GM18951 (cell line): Measurements from ENCODE around the gene MED10.
"Not testable (repeated sequence)": the region's sequence is repeated elsewhere in the genome, so short reads cannot be mapped to it uniquely, and the experiment has no call there.

Experiments
- POLR2A ChIP-seq: IDR thresholded peaks from 4 replicates; pipeline ENCODE4 v1.6.1; 2011; ENCODE audit warnings: mild to moderate bottlenecking; ENCODE audit not compliant: insufficient read length, insufficient read depth; ENCODE audit errors: extremely low read depth
- in situ Hi-C: fragments of 300-500 bp; cut with MboI; formaldehyde crosslinking; loops from one replicate; pipeline ENCODE4 v1.12.0; 2022; ENCODE audit warnings: low sequenced_read_pairs, mixed read lengths, inconsistent platforms; ENCODE audit not compliant: unreplicated experiment

Gene MED10

DNA sequence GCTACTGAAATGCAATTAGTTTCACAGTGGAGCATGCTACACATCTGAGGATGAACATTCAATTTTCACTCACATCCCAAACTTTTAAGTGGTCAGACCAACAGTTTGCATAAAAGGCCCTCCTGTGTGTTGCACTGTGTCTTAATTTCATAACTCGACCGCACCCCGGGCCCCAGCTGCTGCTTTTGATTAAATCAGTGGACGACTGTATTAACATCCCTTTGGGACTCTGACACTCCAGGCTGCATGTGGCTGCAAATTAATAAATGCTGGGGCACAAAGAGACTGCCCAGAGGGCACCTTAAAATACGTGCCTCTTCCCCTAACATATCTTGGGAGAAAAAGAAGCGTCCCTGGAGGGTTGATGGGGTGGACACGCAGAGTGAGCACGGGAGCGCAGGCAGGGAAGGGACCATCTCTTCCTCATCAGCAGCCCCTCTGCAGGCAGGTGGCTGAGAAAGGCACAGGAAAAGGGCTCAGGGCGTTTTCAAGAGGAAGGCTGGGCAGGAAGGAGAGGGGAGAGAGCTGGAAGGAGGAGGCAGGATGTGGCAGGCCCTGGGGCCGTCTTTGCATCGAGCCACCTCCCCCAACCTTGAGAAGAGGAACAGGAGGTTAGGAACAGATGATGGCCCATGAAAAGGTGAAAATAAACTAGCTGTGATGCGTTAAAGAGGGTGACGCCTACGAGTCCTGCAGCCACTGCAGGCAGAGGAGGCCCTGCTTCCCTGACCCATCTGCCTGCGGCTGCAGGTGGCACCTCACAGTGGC, 18.6 kb downstream of the MED10 start:
- TF ChIP-seq POLR2A: no peak
- in situ Hi-C loops: no loop called here

DNA sequence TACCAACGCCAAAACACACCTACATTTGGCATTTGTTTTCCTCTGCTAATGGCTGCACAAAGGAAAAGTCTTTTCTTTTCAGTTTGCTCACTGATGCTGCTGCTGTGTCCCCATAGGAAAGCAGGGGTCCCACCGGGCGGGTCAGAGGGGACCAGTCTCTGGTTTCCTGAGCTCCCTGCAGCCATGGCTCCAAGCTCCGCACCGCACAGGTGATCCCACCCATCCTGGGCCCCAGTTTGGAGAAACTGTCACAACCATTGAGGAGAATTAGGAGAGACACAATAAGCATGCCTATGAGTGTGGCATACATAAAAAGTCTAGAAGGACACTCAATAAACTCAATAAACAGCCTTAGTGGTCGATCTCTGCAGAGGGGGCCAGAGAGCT, 19.9 kb downstream of the MED10 start:
- in situ Hi-C loops: no loop called here
- TF ChIP-seq POLR2A: no peak

DNA sequence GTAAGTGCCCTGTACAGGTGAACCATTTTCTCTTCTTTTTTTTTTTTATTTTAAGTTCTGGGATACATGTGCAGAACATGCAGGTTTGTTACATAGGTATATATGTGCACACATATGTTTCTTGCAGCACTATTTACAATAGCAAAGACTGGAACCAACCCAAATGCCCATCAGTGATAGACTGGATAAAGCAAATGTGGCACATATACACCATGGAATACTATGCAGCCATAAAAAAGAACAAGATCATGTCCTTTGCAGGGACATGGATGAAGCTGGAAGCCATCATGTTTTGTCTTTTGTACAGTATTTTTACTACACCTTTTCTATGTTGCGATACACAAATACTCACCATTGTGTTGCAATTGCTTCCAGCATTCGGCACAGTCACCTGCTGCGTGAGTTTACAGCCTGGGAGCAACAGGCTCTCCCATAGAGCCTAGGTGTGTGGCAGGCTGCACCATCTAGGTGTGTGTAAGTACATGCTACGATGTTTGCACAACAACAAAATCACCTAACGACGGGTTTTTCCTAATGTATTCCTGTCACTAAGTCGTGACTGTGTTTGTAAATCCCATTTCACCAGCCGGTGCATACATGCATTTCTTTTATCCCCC, 20.4 kb downstream of the MED10 start:
- in situ Hi-C loops: not testable (repeated sequence)

DNA sequence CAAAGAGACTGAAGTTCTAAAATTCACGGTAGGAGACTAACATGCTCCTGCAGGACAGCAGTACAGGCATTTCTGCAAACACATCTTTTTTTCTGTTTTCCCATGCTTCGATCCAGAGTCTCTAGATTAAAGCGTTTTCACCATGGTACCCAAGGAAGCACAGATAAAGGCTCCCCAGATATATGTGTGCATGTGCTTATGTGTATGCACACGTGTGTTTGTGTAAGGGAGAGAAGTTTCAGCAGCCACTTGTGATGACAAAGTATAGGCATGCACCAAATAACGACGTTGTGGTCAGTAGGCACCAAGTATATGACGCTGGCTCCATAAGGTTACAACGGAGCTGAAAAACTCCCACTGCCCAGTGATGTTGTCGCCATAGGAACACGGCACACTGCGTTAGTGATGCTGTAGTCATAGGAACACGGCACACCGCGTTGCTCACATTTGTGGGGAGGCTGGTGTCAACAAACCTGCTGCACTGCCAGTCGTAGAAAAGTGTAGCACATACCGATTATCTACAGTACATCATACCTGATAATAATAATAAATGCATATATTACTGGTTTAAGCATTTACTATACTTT, 21.7 kb downstream of the MED10 start:
- no peak for TF ChIP-seq POLR2A
- in situ Hi-C loops: no loop called here

DNA sequence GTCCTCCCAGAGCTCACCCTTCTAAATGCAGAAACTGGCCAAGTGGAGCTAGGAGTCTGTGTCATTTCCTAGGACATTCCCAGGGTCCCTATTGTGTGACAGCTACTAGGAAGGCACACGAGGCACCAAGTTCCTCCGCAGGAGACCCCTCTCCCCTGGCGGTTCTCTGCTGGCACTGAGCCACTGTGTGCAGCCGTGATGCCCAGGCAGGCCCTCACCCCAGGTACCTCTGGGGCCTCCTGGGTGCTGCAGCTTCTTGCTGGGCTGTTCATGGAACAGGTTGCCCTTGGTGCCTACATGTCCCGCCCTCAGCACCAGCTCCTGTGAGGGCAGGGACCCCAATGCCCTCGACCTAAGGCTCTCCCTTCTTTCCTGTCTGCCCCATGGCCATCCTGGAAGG, 23.1 kb downstream of the MED10 start:
- TF ChIP-seq POLR2A: no peak
- in situ Hi-C loops: no loop called here

DNA sequence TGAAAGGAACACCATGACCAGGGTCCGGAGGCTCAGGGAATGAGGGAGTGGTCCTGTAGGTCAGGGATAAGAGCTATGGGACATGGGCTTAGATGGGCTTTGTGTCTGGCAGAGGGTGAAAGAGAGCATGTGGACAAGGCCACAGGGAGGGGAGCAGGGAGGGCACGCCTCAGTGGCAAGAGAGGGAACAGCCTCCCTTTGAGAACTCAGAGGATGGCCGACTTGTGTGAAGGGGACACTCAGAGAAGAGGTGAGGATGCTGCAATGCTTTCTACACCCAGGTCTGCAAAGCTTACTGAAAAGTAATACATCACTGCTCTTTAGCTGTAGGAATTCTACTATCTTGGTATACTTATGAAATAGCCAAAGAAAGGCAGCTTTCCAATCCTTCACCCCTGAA, 23.5 kb downstream of the MED10 start:
- in situ Hi-C loops: no loop called here
- TF ChIP-seq POLR2A: no peak

DNA sequence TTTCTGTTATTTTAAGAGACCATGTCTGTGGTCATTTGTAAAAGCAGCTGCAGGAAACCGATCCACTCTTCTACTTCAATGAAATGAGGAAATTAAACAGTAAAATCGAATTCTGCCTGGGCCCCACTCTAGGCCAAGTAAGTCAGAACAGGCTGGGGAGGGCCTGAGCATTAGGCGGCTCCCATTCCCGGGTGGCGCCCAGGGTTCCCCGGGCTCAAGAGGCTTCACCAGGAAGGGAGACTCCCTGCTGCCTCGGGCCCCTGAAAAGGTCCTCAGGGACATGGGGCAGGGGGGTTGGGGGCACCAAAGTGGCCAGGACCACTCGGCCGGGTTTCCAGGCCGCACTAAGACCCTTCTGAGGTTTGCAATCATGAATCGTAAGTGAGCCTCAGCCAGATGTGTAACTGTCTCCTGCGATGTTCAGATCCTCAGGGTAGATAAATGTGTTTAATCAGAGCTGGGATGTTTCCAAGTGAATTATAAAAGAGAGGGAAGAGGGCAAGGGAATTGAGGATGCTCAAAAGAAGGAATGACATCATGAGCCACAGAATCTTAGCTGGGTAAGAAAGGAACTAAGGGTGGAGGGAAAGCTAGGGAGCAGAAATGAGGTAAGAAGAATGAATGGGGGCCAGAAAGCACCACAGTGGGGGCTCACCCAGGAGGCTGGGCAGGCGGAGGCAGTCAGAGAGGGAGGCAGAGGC, 24.6 kb downstream of the MED10 start:
- in situ Hi-C loops: no loop called here

DNA sequence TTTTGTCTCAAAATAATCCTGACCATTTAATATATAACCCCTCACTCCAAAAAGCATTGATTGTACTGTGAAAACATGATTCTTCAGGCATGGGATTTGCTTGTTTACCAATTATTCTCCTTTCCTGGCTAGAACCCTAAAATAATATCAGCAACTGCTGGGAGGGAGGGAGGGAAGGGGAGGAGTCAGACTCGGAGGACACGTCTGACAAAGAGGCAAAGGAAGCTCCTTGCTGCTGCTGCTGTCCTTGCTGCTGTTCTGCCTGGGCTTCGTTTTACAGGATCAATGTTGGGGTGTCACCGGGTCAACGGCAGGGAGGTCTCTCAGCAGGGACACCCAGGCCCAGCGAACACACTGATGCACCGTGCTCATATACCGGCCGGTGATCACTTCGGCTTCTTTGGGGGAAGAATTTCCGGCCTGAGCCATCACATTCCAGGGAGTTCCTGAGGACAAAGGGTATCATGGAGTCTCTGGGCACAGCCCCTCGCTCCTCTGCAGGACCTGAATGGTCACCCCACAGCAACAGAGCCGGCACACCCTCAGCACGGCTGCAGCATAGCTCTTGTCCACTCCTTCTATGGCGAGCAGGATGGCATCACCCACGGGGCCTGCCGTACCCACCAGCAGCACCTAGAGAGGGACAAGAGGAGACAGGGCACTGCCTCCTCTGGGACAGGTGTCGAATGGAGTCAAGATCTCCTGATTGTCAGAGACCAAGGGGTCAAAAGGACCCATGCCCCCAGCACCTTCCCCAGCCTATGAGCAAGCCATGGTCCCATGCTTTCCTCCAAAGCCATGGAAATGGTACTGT, 27.9 kb downstream of the MED10 start:
- in situ Hi-C loops: no loop called here
- TF ChIP-seq POLR2A: no peak

More for the DNA sequence above, 24.6 kb downstream of the MED10 start:
- TF ChIP-seq POLR2A: no peak

DNA sequence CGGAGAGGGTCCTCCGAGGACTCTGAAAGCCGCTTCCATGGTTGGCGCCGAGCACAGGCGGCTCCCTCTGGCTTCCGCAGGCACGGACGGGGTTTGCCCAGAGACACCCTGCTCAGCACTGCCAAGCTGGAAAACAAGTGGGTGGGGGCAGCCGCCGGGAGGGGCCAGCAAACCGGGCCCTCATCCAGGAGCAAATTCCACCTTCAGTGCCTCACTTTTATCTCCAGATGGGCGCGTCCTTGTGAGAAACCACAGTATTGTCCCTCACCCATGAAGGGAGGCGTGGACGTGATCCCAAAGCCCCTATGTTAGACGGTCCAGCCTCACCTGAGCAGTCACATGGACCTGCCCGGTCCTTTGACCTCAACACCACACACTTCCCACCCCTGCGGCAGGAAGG, 29.0 kb downstream of the MED10 start:
- in situ Hi-C loops: no loop called here
- TF ChIP-seq POLR2A: no peak

DNA sequence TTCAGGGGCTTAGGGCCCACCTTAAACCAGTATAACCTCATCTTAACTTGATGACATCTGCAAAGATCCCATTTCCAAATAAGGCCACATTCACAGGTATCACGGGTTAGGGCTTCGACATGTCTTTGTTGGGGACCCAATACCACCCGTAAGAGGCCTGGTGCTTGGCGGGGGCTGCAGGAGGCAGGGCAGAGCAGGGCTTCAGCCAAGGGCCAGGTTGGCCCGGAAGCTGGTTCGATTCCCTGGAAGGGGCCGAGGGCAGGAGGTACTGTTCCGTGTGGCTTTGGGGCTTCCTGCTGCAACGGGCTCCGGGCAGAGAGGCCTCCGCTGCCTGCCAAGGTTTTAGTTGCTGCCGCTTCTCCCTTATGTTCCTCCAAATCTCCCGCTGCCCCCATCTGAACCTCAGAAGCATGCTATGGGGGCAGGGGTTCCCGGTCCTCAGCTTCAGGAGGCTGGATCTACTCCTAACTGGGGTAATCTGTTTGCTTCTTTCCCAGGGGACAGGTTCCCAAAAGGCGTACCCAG, 29.8 kb downstream of the MED10 start:
- TF ChIP-seq POLR2A: no peak
- in situ Hi-C loops: no loop called here

DNA sequence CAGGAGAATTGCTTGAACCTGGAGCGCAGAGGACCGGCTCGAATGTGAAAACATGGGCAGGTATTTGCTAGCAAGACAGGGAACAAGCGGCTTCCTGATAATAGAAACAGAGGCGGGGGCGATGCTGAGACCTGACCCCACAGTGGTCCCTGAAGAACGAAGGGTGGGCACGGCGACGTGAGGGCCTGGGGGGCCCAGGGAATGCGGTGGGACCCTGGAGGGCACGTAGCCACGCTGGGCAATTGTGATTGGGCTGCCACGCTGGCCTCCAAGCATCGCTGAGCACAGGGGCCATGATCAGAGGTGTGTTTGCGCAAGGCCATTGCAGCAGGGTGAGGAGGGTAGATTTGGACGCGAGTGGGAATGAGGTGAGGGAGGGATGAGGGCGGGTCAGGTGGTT, 30.7 kb downstream of the MED10 start:
- in situ Hi-C loops: no loop called here

DNA sequence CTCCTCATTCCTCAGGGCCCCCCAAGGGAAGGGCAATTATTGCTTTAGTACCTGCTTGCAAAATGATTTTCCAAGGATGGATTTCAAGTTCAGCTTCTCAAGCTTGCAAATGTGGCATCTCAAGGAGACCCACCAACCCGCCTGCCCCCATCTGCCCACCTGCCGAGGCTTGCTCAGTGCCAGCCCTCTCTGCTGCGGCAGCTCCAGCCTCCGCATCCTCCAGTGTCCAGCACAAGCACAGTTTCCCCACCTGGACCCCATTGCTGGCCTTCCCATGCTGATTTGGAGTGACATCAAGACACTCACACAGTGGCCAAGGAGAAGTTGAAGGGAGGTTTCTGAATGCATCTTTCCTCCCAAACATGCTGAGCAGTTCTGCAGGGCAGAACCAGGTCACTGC, 31.2 kb downstream of the MED10 start:
- in situ Hi-C loops: no loop called here
- TF ChIP-seq POLR2A: no peak

More for the DNA sequence above, 30.7 kb downstream of the MED10 start:
- no peak for TF ChIP-seq POLR2A

DNA sequence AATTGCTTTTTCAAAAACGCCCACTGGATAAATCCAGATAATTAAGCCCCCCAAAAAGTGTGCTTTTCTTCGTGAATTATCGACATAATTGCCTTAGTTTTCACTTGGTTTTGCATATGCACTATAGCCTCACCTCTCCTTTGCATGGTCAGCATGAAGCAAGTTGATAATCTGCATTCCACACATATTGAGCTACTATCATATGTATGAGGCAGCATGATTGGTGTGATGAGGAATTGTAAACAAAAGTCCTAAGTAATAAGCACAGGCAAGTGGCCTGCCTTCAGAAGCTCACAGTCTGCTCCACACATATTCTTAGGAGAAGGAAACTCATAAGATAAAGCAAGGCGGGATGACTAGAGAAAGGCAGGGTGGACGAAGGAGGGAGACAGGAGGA, 33.8 kb downstream of the MED10 start:
- no peak for TF ChIP-seq POLR2A
- in situ Hi-C loops: no loop called here
